Sciatic nerve (tissue), 2 donors: ENCODE measurements around the gene ANKFY1. TPM values are rescaled to one million over a fixed set of nuclear protein-coding genes. Genes with fewer than 3 reads are reported as not detected.

Experiments used
- ATAC-seq: fragments of 200-7000 bp; cut with Tn5 transposase; one replicate; pipeline ENCODE4 v1.9.1; 2020; ENCODE audit warnings: mild to moderate bottlenecking, moderate library complexity
- DNase-seq: peaks from one replicate; pipeline ENCODE4 v3.0.0-alpha.2; 2020; ENCODE audit warnings: low spot score
- intact Hi-C: fragments of 100-400 bp; cut with DNase I; formaldehyde crosslinking; loops from one replicate; pipeline ENCODE4 v1.14.2; 2022
- total RNA-seq: library from RNA; stranded (reverse); fragmentation: NEBNext Ultra II Directional; extraction: Animal tissue kit (Norgen Biotek cat#: 25700); gene quantifications from one replicate; pipeline ENCODE4 v1.2.1, GENCODE V29; 2021
- donor health status: DM: no; HTN: no; CAD: no.
- donor health status: DM: no; HTN: no; CAD: no.

Gene ANKFY1
- 62.4 TPM for total RNA-seq

- ATAC-seq (peak; percentile 99), DNase-seq (peak; percentile 99)
- intact Hi-C loops: no loop called here
Measured at GRCh38 chr17:4263282-4264215, at the start of gene ANKFY1. TSS of gene ANKFY1 (minus strand) at chr17:4263979. CDS start at chr17:4263941, 38 bp downstream.

GRCh38 chr17:4310354-4311060 is 46.7 kb upstream of the ANKFY1 start:
- DNase-seq (no peak), ATAC-seq (no peak)
- intact Hi-C loops: no loop called here

- intact Hi-C loops: no loop called here
- DNase-seq: no peak
- ATAC-seq: no peak
Measured at GRCh38 chr17:4309897-4310296, 46.1 kb upstream of the ANKFY1 start.

GRCh38 chr17:4307179-4307930 is 43.6 kb upstream of the ANKFY1 start:
- DNase-seq: no peak
- intact Hi-C loops: no loop called here
- no peak for ATAC-seq

- intact Hi-C loops: no loop called here
- DNase-seq (no peak), ATAC-seq (no peak)
Measured at GRCh38 chr17:4305224-4305623, 41.4 kb upstream of the ANKFY1 start.

- ATAC-seq (peak; percentile 71), DNase-seq (no peak)
- intact Hi-C loops: no loop called here
Measured at GRCh38 chr17:4304417-4305027, 40.7 kb upstream of the ANKFY1 start.

- DNase-seq (no peak), ATAC-seq (no peak)
- intact Hi-C loops: no loop called here
Measured at GRCh38 chr17:4301066-4301465, 37.3 kb upstream of the ANKFY1 start.

- intact Hi-C loops: loop anchor here (5.0 kb wide), 1 partner anchor 1750 kb away; no protein-coding TSS in a partner anchor
- no peak for ATAC-seq
Measured at GRCh38 chr17:4297351-4297750, 33.6 kb upstream of the ANKFY1 start.

GRCh38 chr17:4295686-4296085 is 31.9 kb upstream of the ANKFY1 start:
- no peak for ATAC-seq
- DNase-seq: no peak
- intact Hi-C loops: loop anchor here (5.0 kb wide), 1 partner anchor 1748 kb away; no protein-coding TSS in a partner anchor

More at GRCh38 chr17:4297351-4297750, 33.6 kb upstream of the ANKFY1 start:
- DNase-seq: no peak

- no peak for ATAC-seq
- intact Hi-C loops: no loop called here
- no peak for DNase-seq
Measured at GRCh38 chr17:4293572-4293971, 29.8 kb upstream of the ANKFY1 start.

GRCh38 chr17:4287710-4288109 is 23.9 kb upstream of the ANKFY1 start:
- intact Hi-C loops: no loop called here
- ATAC-seq (no peak), DNase-seq (no peak)

- ATAC-seq (no peak), DNase-seq (no peak)
- intact Hi-C loops: no loop called here
Measured at GRCh38 chr17:4276514-4276913, 12.7 kb upstream of the ANKFY1 start.

- intact Hi-C loops: no loop called here
Measured at GRCh38 chr17:4272972-4273368, 9.2 kb upstream of the ANKFY1 start.

GRCh38 chr17:4272213-4272971 is 8.6 kb upstream of the ANKFY1 start:
- intact Hi-C loops: no loop called here
- ATAC-seq: no peak
- no peak for DNase-seq

More at GRCh38 chr17:4272972-4273368, 9.2 kb upstream of the ANKFY1 start:
- ATAC-seq (no peak), DNase-seq (no peak)

- no peak for ATAC-seq
Measured at GRCh38 chr17:4270736-4271135, 7.0 kb upstream of the ANKFY1 start.

GRCh38 chr17:4269915-4270314 is 6.1 kb upstream of the ANKFY1 start:
- DNase-seq (no peak), ATAC-seq (no peak)
- intact Hi-C loops: no loop called here

More at GRCh38 chr17:4270736-4271135, 7.0 kb upstream of the ANKFY1 start:
- no peak for DNase-seq
- intact Hi-C loops: no loop called here

GRCh38 chr17:4267402-4267801 is 3.6 kb upstream of the ANKFY1 start:
- intact Hi-C loops: no loop called here

GRCh38 chr17:4266550-4266949 is 2.8 kb upstream of the ANKFY1 start:
- DNase-seq (no peak), ATAC-seq (no peak)
- intact Hi-C loops: no loop called here

More at GRCh38 chr17:4267402-4267801, 3.6 kb upstream of the ANKFY1 start:
- DNase-seq (no peak), ATAC-seq (no peak)
